ENCODE results near the gene GLA. TPM values are rescaled to one million over a fixed set of nuclear protein-coding genes. Genes with fewer than 3 reads are reported as not detected.
A peak's percentile ranks its signal among the peaks of the same experiment; 100 is the strongest.

Gene GLA
- total and polyA plus RNA-seq, 2 donors from 2014 or later, result 23.9 to 34.7 TPM

- H3K9me3 ChIP-seq (ENCODE audit: control insufficient read depth in 2 of 3, insufficient read depth in 1 of 3, low read length in 3 of 3), result no peaks in the 10 kb centered on the region
- H3K4me1 ChIP-seq (ENCODE audit: control insufficient read depth in 2 of 3, insufficient read depth in 2 of 3, low read depth in 1 of 3, low read length in 3 of 3), result no peaks in the 10 kb centered on the region
- peak overlapping the region; percentile 34 to 98 for H3K27ac ChIP-seq (ENCODE audit: low read depth in 2 of 2, low read length in 2 of 2)
- FAIRE-seq, result no peak
- peak overlapping the region; percentile 88 to 97 (median 95) for H3K4me3 ChIP-seq (ENCODE audit: low read length in 3 of 3)
- no peak for TF ChIP-seq CTCF (IDR thresholded peaks at IDR 0.05; ENCODE audit: borderline replicate concordance, extremely low read depth, insufficient read depth)
- DNase-seq, result peak in 1 of 5 donors; percentile 35
- H3K36me3 ChIP-seq (ENCODE audit: control insufficient read depth in 2 of 3, insufficient read depth in 3 of 3, low read length in 3 of 3), result peaks cover 0 to 18% (median 0%) of the 10 kb centered on the region in 3 donors
- H3K27me3 ChIP-seq (ENCODE audit: control insufficient read depth, insufficient read depth, low read length), result no peaks in the 10 kb centered on the region
- intact Hi-C loops (cut with DNase I), result no loop called here
- peak overlapping the region in 2 of 3 donors; percentile 91 to 93 for H3K9ac ChIP-seq (ENCODE audit: low read length in 3 of 3)
These were observed 1.3 kb upstream of the GLA start for GRCh38 chrX:101409043-101409442.

GRCh38 chrX:101408532-101408841, 762 bp upstream of the GLA start:
- Histone ChIP-seq H3K27ac (ENCODE audit: low read depth in 2 of 2, low read length in 2 of 2) (peak overlapping the region; percentile 96 to 98), H3K9ac (ENCODE audit: low read length in 3 of 3) (peak overlapping the region; percentile 84 to 93 (median 91)), H3K9me3 (ENCODE audit: control insufficient read depth in 2 of 3, insufficient read depth in 1 of 3, low read length in 3 of 3) (no peaks in the 10 kb centered on the region), H3K4me3 (ENCODE audit: low read length in 3 of 3) (peak overlapping the region; percentile 88 to 97 (median 95)), H3K36me3 (ENCODE audit: control insufficient read depth in 2 of 3, insufficient read depth in 3 of 3, low read length in 3 of 3) (peaks cover 0 to 15% (median 0%) of the 10 kb centered on the region in 3 donors), H3K27me3 (ENCODE audit: control insufficient read depth, insufficient read depth, low read length) (no peaks in the 10 kb centered on the region), H3K4me1 (ENCODE audit: control insufficient read depth in 2 of 3, insufficient read depth in 2 of 3, low read depth in 1 of 3, low read length in 3 of 3) (no peaks in the 10 kb centered on the region)
- no peak for TF ChIP-seq CTCF (IDR thresholded peaks at IDR 0.05; ENCODE audit: borderline replicate concordance, extremely low read depth, insufficient read depth)
- intact Hi-C loops (cut with DNase I), result no loop called here
- no peak for FAIRE-seq
- no peak for DNase-seq

DNA sequence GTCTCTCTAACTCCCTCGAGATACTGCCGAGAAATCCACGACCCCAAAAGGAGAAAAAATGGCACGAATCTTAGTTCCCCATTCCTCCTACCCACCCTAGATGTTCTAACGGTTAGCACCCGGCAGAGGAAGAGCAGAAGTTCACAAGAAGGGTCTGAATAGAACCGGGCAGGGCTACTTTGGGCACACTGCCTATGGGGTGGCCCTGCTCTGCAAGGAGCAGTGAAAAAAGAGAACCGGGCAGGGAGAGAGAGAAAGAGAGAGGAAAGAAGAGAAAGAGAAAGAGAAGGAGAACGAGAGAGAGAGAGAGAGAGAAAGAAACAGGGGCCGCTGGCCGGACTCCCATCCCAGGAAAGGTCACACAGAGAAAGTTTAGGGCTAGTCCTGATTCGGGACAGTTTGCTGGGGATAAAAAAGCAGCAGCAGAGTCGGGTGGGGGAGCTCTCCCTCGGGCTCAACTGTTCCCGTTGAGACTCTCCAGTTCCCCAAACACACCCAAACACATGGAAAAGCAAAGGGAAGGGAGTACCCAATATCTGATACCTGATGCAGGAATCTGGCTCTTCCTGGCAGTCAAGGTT, 468 bp downstream of the GLA start:
- DNase-seq (peak in 2 of 5 donors; percentile 26 to 29), FAIRE-seq (no peak)
- peaks cover 0 to 5% (median 0%) of the 10 kb centered on the region in 3 donors for H3K36me3 ChIP-seq (ENCODE audit: control insufficient read depth in 2 of 3, insufficient read depth in 3 of 3, low read length in 3 of 3)
- no peaks in the 10 kb centered on the region for H3K27me3 ChIP-seq (ENCODE audit: control insufficient read depth, insufficient read depth, low read length)
- no peaks in the 10 kb centered on the region for H3K4me1 ChIP-seq (ENCODE audit: control insufficient read depth in 2 of 3, insufficient read depth in 2 of 3, low read depth in 1 of 3, low read length in 3 of 3)
- intact Hi-C loops (cut with DNase I), result no loop called here
- H3K4me3 ChIP-seq (ENCODE audit: low read length in 3 of 3), result peak overlapping the region; percentile 88 to 97 (median 91)
- no peaks in the 10 kb centered on the region for H3K9me3 ChIP-seq (ENCODE audit: control insufficient read depth in 2 of 3, insufficient read depth in 1 of 3, low read length in 3 of 3)
- peak overlapping the region; percentile 81 to 91 for H3K27ac ChIP-seq (ENCODE audit: low read depth in 2 of 2, low read length in 2 of 2)
- H3K9ac ChIP-seq (ENCODE audit: low read length in 3 of 3), result peak overlapping the region; percentile 88 to 93 (median 90)
- TF ChIP-seq CTCF (IDR thresholded peaks at IDR 0.05; ENCODE audit: borderline replicate concordance, extremely low read depth, insufficient read depth), result no peak

DNA sequence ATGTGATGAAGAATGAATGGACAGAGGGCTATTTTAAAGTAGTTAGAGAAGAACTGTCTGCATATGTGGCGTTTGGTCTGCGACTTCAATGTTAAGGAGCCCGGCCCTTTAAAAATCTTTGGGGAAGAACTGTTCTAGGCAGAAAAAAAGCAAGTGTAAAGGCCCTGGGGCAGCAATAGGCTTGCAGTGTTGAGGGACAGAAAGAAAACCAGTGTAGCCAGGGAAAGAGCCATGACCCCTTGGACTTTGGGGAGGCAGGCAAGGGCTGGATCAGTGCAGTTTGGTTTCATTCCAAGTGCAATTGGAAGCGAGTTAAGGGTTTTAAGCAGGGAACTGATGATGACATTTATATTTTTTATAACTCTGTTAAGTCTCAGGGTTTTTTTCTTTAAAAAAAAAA, 7.9 kb downstream of the GLA start:
- Histone ChIP-seq H3K27me3 (ENCODE audit: control insufficient read depth, insufficient read depth, low read length) (no peaks in the 10 kb centered on the region), H3K4me1 (ENCODE audit: control insufficient read depth in 2 of 3, insufficient read depth in 2 of 3, low read depth in 1 of 3, low read length in 3 of 3) (no peaks in the 10 kb centered on the region), H3K4me3 (ENCODE audit: low read length in 3 of 3) (no peak overlapping the region), H3K36me3 (ENCODE audit: control insufficient read depth in 2 of 3, insufficient read depth in 3 of 3, low read length in 3 of 3) (no peaks in the 10 kb centered on the region), H3K9me3 (ENCODE audit: control insufficient read depth in 2 of 3, insufficient read depth in 1 of 3, low read length in 3 of 3) (no peaks in the 10 kb centered on the region), H3K27ac (ENCODE audit: low read depth in 2 of 2, low read length in 2 of 2) (no peak overlapping the region), H3K9ac (ENCODE audit: low read length in 3 of 3) (no peak overlapping the region)
- no peak for TF ChIP-seq CTCF (IDR thresholded peaks at IDR 0.05; ENCODE audit: borderline replicate concordance, extremely low read depth, insufficient read depth)
- DNase-seq, result no peak
- intact Hi-C loops (cut with DNase I), result no loop called here
- FAIRE-seq, result no peak

Data from kidney (tissue), 14 donors.